ENCODE results near the gene CASS4. TPM values are rescaled to one million over a fixed set of nuclear protein-coding genes. Genes with fewer than 3 reads are reported as not detected.

Gene CASS4
- total and polyA plus RNA-seq, 4 donors: 0.26 to 1.6 (median 1.1) TPM

DNA sequence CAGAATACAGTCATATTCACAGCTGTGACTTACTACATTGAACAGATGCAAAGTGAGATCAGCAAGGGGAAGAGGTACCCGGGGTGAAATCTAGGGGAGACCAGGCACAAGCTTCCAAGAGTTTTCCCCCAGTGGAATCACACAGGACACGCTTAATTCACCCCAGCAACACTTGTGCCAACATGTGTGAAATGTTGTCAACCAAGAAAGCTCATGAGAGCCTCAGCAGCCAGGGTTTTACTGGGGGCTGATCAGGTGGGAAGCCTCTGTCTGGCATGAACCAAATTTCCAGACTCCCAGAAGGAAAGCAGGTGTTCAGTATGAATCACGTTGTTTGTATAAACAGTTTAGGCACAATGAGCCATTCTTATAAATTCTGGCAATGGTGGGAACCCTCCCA is 49.5 kb downstream of the CASS4 start:
- Histone ChIP-seq H3K27ac (ENCODE audit: low read depth in 1 of 2, low read length in 2 of 2) (no peak overlapping the region), H3K9me3 (ENCODE audit: control insufficient read depth in 4 of 4, low read length in 3 of 4) (no peaks in the 10 kb centered on the region), H3K9ac (ENCODE audit: low read depth in 1 of 2, low read length in 2 of 2) (no peak overlapping the region), H3K4me3 (ENCODE audit: low read depth in 1 of 3, low read length in 3 of 3) (no peak overlapping the region), H3K27me3 (ENCODE audit: control insufficient read depth in 4 of 4, insufficient read depth in 4 of 4, low read length in 3 of 4) (no peaks in the 10 kb centered on the region), H3K36me3 (ENCODE audit: control insufficient read depth in 4 of 4, insufficient read depth in 3 of 4, low read depth in 1 of 4, low read length in 3 of 4) (peaks cover 0 to 4% (median 2%) of the 10 kb centered on the region in 4 donors), H3K4me1 (ENCODE audit: control insufficient read depth in 4 of 4, insufficient read depth in 4 of 4, low read length in 3 of 4) (no peaks in the 10 kb centered on the region)
- WGBS: 81% methylated on average over 3 of the region's 3 CpGs
- TF ChIP-seq, protein P1, sequence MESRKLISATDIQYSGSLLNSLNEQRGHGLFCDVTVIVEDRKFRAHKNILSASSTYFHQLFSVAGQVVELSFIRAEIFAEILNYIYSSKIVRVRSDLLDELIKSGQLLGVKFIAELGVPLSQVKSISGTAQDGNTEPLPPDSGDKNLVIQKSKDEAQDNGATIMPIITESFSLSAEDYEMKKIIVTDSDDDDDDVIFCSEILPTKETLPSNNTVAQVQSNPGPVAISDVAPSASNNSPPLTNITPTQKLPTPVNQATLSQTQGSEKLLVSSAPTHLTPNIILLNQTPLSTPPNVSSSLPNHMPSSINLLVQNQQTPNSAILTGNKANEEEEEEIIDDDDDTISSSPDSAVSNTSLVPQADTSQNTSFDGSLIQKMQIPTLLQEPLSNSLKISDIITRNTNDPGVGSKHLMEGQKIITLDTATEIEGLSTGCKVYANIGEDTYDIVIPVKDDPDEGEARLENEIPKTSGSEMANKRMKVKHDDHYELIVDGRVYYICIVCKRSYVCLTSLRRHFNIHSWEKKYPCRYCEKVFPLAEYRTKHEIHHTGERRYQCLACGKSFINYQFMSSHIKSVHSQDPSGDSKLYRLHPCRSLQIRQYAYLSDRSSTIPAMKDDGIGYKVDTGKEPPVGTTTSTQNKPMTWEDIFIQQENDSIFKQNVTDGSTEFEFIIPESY (IDR thresholded peaks at IDR 0.05): no peak
- TF ChIP-seq YY1 (IDR thresholded peaks at IDR 0.05): no peak
- no peak for TF ChIP-seq RXRA (IDR thresholded peaks at IDR 0.05)
- TF ChIP-seq HNF4G (IDR thresholded peaks at IDR 0.05): no peak
- no peak for TF ChIP-seq SP1 (IDR thresholded peaks at IDR 0.05)
- TF ChIP-seq GABPA (IDR thresholded peaks at IDR 0.05 in 1 of 2, conservative IDR thresholded peaks at IDR 0.05 in 1 of 2): no peak
- TF ChIP-seq RAD21 (IDR thresholded peaks at IDR 0.05): no peak
- TF ChIP-seq HNF4A (conservative IDR thresholded peaks at IDR 0.05): no peak
- TF ChIP-seq, protein P2, sequence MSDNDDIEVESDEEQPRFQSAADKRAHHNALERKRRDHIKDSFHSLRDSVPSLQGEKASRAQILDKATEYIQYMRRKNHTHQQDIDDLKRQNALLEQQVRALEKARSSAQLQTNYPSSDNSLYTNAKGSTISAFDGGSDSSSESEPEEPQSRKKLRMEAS (IDR thresholded peaks at IDR 0.05): no peak
- no peak for TF ChIP-seq FOXA2 (IDR thresholded peaks at IDR 0.05)
- TF ChIP-seq, protein P3, sequence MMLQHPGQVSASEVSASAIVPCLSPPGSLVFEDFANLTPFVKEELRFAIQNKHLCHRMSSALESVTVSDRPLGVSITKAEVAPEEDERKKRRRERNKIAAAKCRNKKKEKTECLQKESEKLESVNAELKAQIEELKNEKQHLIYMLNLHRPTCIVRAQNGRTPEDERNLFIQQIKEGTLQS (IDR thresholded peaks at IDR 0.05): no peak
- TF ChIP-seq TAF1 (conservative IDR thresholded peaks at IDR 0.05): no peak
- TF ChIP-seq NR2F2 (IDR thresholded peaks at IDR 0.05): no peak
- TF ChIP-seq FOXA1 (IDR thresholded peaks at IDR 0.05): no peak
- TF ChIP-seq, protein P4, sequence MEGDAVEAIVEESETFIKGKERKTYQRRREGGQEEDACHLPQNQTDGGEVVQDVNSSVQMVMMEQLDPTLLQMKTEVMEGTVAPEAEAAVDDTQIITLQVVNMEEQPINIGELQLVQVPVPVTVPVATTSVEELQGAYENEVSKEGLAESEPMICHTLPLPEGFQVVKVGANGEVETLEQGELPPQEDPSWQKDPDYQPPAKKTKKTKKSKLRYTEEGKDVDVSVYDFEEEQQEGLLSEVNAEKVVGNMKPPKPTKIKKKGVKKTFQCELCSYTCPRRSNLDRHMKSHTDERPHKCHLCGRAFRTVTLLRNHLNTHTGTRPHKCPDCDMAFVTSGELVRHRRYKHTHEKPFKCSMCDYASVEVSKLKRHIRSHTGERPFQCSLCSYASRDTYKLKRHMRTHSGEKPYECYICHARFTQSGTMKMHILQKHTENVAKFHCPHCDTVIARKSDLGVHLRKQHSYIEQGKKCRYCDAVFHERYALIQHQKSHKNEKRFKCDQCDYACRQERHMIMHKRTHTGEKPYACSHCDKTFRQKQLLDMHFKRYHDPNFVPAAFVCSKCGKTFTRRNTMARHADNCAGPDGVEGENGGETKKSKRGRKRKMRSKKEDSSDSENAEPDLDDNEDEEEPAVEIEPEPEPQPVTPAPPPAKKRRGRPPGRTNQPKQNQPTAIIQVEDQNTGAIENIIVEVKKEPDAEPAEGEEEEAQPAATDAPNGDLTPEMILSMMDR (IDR thresholded peaks at IDR 0.05; ENCODE audit: low read depth, low read length, missing input control): no peak
- no peak for TF ChIP-seq JUND (IDR thresholded peaks at IDR 0.05)
- TF ChIP-seq, protein P5, sequence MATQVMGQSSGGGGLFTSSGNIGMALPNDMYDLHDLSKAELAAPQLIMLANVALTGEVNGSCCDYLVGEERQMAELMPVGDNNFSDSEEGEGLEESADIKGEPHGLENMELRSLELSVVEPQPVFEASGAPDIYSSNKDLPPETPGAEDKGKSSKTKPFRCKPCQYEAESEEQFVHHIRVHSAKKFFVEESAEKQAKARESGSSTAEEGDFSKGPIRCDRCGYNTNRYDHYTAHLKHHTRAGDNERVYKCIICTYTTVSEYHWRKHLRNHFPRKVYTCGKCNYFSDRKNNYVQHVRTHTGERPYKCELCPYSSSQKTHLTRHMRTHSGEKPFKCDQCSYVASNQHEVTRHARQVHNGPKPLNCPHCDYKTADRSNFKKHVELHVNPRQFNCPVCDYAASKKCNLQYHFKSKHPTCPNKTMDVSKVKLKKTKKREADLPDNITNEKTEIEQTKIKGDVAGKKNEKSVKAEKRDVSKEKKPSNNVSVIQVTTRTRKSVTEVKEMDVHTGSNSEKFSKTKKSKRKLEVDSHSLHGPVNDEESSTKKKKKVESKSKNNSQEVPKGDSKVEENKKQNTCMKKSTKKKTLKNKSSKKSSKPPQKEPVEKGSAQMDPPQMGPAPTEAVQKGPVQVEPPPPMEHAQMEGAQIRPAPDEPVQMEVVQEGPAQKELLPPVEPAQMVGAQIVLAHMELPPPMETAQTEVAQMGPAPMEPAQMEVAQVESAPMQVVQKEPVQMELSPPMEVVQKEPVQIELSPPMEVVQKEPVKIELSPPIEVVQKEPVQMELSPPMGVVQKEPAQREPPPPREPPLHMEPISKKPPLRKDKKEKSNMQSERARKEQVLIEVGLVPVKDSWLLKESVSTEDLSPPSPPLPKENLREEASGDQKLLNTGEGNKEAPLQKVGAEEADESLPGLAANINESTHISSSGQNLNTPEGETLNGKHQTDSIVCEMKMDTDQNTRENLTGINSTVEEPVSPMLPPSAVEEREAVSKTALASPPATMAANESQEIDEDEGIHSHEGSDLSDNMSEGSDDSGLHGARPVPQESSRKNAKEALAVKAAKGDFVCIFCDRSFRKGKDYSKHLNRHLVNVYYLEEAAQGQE (IDR thresholded peaks at IDR 0.05): no peak
- no peak for TF ChIP-seq EGR1 (IDR thresholded peaks at IDR 0.05; ENCODE audit: low read depth in 2 of 2)
- no peak for DNase-seq (ENCODE audit: low spot score)
